NCI-H82 treated with DMSO at 0.1 percent for 48 hours (cell line): ENCODE measurements around the gene ASPRV1.

Source experiments
- DNase-seq: peaks from one replicate; lab custom pipeline; 2025; ENCODE audit not compliant: unreplicated experiment; lab: John Stamatoyannopoulos, UW

ASPRV1 gene

GRCh38 chr2:69989009-69989408 is 27.6 kb upstream of the ASPRV1 start:
- no peak for DNase-seq

GRCh38 chr2:69988086-69988635 is 26.7 kb upstream of the ASPRV1 start:
- no peak for DNase-seq

- DNase-seq = no peak
Measured at GRCh38 chr2:69986691-69987090, 25.3 kb upstream of the ASPRV1 start.

- no peak for DNase-seq
Measured at GRCh38 chr2:69985688-69986087, 24.3 kb upstream of the ASPRV1 start.

- no peak for DNase-seq
Measured at GRCh38 chr2:69985216-69985615, 23.8 kb upstream of the ASPRV1 start.

- DNase-seq = no peak
Measured at GRCh38 chr2:69983392-69983966, 22.0 kb upstream of the ASPRV1 start.

- DNase-seq = no peak
Measured at GRCh38 chr2:69979902-69980807, 18.7 kb upstream of the ASPRV1 start.

GRCh38 chr2:69977906-69978482 is 16.6 kb upstream of the ASPRV1 start:
- no peak for DNase-seq

GRCh38 chr2:69977186-69977585 is 15.8 kb upstream of the ASPRV1 start:
- DNase-seq = no peak

- DNase-seq = no peak
Measured at GRCh38 chr2:69975853-69976462, 14.5 kb upstream of the ASPRV1 start.

- no peak for DNase-seq
Measured at GRCh38 chr2:69975136-69975852, 13.9 kb upstream of the ASPRV1 start.

GRCh38 chr2:69973335-69973735 is 11.9 kb upstream of the ASPRV1 start:
- no peak for DNase-seq

- no peak for DNase-seq
Measured at GRCh38 chr2:69972822-69973221, 11.4 kb upstream of the ASPRV1 start.

GRCh38 chr2:69969991-69970390 is 8.6 kb upstream of the ASPRV1 start:
- no peak for DNase-seq

GRCh38 chr2:69969126-69969983 is 7.9 kb upstream of the ASPRV1 start:
- DNase-seq = no peak

GRCh38 chr2:69968609-69969008 is 7.2 kb upstream of the ASPRV1 start:
- no peak for DNase-seq

GRCh38 chr2:69966496-69966895 is 5.1 kb upstream of the ASPRV1 start:
- DNase-seq = no peak

GRCh38 chr2:69965756-69966445 is 4.5 kb upstream of the ASPRV1 start:
- no peak for DNase-seq

GRCh38 chr2:69964353-69964841 is 3.0 kb upstream of the ASPRV1 start:
- no peak for DNase-seq
